ENCODE data around the gene ZBTB4.

Gene ZBTB4

GRCh38 chr17:7502987-7503386 is 23.6 kb upstream of the ZBTB4 start:
- TF ChIP-seq JUND (IDR thresholded peaks at IDR 0.05; ENCODE audit: low read depth): no peak
- in situ Hi-C loops (cut with HindIII; ENCODE audit: low pct_unique_long_range_greater_than_20kb, low sequenced_read_pairs): no loop called here
- DNase-seq (ENCODE audit: low read depth in 1 of 2, low spot score in 1 of 2): no peak

GRCh38 chr17:7502171-7502847 is 22.9 kb upstream of the ZBTB4 start:
- no peak for TF ChIP-seq JUND (IDR thresholded peaks at IDR 0.05; ENCODE audit: low read depth)
- DNase-seq (ENCODE audit: low read depth in 1 of 2, low spot score in 1 of 2): no peak
- in situ Hi-C loops (cut with HindIII; ENCODE audit: low pct_unique_long_range_greater_than_20kb, low sequenced_read_pairs): no loop called here

GRCh38 chr17:7501729-7502128 is 22.3 kb upstream of the ZBTB4 start:
- TF ChIP-seq JUND (IDR thresholded peaks at IDR 0.05; ENCODE audit: low read depth): no peak
- in situ Hi-C loops (cut with HindIII; ENCODE audit: low pct_unique_long_range_greater_than_20kb, low sequenced_read_pairs): no loop called here
- DNase-seq (ENCODE audit: low read depth in 1 of 2, low spot score in 1 of 2): no peak

GRCh38 chr17:7499161-7499560 is 19.7 kb upstream of the ZBTB4 start:
- no peak for DNase-seq (ENCODE audit: low read depth in 1 of 2, low spot score in 1 of 2)
- in situ Hi-C loops (cut with HindIII; ENCODE audit: low pct_unique_long_range_greater_than_20kb, low sequenced_read_pairs): no loop called here
- no peak for TF ChIP-seq JUND (IDR thresholded peaks at IDR 0.05; ENCODE audit: low read depth)

DNA sequence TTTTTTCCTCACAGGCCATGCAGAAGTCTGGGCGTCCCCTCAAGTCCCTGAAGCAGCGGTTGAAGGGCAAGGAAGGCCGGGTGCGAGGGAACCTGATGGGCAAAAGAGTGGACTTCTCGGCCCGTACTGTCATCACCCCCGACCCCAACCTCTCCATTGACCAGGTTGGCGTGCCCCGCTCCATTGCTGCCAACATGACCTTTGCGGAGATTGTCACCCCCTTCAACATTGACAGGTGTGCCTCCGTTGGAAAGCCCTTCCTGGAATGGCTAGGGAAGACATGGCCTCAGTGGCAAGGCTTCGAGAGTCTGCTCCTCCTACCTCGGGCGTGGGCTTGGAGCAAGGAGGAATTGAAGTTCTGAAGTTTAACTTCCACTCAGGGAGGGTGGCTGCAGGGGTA is 18.2 kb upstream of the ZBTB4 start:
- DNase-seq (ENCODE audit: low read depth in 1 of 2, low spot score in 1 of 2): no peak
- TF ChIP-seq JUND (IDR thresholded peaks at IDR 0.05; ENCODE audit: low read depth): no peak
- in situ Hi-C loops (cut with HindIII; ENCODE audit: low pct_unique_long_range_greater_than_20kb, low sequenced_read_pairs): no loop called here

DNA sequence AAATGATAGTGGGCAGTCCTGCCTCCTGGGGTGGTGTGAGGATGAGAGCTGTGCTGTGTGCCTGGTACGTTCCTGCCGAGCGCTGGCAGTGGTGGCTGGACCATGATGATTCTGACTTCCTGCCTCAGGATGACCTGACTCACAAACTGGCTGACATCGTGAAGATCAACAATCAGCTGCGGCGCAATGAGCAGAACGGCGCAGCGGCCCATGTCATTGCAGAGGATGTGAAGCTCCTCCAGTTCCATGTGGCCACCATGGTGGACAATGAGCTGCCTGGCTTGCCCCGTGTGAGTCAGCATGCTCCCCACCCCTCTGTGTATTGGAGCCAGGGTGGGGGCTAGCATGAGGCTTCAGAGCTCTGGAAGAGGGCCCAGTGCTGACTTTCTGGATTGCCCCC is 17.8 kb upstream of the ZBTB4 start:
- TF ChIP-seq JUND (IDR thresholded peaks at IDR 0.05; ENCODE audit: low read depth): no peak

DNA sequence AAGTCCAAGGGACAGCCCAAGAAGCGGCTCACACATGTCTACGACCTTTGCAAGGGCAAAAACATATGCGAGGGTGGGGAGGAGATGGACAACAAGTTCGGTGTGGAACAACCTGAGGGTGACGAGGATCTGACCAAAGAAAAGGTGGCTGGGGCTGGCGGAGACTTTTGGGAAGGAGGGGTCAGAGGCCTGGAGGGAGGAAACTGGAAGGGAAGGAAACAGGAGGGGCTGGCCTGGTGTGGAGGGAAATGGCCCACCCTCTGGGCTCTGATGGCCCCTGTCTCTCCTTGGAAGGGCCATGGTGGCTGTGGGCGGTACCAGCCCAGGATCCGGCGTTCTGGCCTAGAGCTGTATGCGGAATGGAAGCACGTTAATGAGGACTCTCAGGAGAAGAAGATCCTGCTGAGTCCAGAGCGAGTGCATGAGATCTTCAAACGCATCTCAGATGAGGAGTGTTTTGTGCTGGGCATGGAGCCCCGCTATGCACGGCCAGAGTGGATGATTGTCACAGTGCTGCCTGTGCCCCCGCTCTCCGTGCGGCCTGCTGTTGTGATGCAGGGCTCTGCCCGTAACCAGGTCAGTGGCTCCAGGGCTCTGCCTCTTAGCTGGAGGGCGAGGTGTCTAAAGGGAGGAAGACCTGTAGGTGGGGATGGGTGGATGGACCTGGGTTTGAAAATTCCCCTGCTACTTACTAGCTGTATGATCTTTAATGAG is 17.2 kb upstream of the ZBTB4 start:
- no peak for TF ChIP-seq JUND (IDR thresholded peaks at IDR 0.05; ENCODE audit: low read depth)
- in situ Hi-C loops (cut with HindIII; ENCODE audit: low pct_unique_long_range_greater_than_20kb, low sequenced_read_pairs): no loop called here

More for the DNA sequence above, 17.8 kb upstream of the ZBTB4 start:
- DNase-seq (ENCODE audit: low read depth in 1 of 2, low spot score in 1 of 2): no peak
- in situ Hi-C loops (cut with HindIII; ENCODE audit: low pct_unique_long_range_greater_than_20kb, low sequenced_read_pairs): no loop called here

DNA sequence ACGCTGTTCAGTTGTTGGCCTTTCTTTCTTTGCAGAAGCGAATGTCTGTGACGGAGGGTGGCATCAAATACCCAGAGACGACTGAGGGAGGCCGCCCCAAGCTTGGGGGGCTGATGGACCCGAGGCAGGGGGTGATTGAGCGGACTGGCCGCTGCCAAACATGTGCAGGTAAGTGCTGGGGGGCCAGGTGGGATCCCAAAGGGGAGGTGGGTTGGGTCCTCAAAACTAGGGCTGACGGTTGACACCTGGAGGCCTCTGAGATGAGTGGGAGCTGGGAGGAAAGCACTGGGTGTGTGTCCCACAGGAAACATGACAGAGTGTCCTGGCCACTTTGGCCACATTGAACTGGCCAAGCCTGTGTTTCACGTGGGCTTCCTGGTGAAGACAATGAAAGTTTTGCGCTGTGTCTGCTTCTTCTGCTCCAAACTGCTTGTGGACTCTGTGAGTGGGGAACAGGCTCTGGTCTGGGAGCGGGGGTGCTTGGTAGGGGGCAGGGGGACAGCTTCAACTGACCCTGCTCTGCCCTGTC is 16.5 kb upstream of the ZBTB4 start:
- no peak for TF ChIP-seq JUND (IDR thresholded peaks at IDR 0.05; ENCODE audit: low read depth)
- in situ Hi-C loops (cut with HindIII; ENCODE audit: low pct_unique_long_range_greater_than_20kb, low sequenced_read_pairs): no loop called here
- DNase-seq (ENCODE audit: low read depth in 1 of 2, low spot score in 1 of 2): no peak

More for the DNA sequence above, 17.2 kb upstream of the ZBTB4 start:
- no peak for DNase-seq (ENCODE audit: low read depth in 1 of 2, low spot score in 1 of 2)

DNA sequence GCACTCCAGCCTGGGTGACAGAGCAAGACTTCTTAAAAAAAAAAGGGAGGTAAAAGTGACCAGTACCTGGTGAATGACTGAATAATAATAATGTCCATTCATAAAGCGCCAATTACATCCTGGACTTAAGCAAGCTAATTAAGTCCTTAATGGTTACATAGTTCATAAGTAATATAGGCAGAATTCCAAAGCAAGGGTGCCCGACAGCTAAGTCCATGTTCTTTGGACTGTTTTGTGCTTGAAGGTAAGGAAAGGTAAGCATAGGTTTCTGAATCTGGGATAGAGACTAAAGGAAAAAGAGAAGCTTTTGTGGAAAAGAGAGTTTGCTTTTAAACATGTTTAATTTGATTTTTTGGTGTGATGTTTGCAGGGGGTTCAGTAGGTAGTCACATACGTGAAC is 14.5 kb upstream of the ZBTB4 start:
- in situ Hi-C loops (cut with HindIII; ENCODE audit: low pct_unique_long_range_greater_than_20kb, low sequenced_read_pairs): no loop called here
- TF ChIP-seq JUND (IDR thresholded peaks at IDR 0.05; ENCODE audit: low read depth): no peak

GRCh38 chr17:7491583-7491982 is 12.2 kb upstream of the ZBTB4 start:
- DNase-seq (ENCODE audit: low read depth in 1 of 2, low spot score in 1 of 2): no peak
- no peak for TF ChIP-seq JUND (IDR thresholded peaks at IDR 0.05; ENCODE audit: low read depth)
- in situ Hi-C loops (cut with HindIII; ENCODE audit: low pct_unique_long_range_greater_than_20kb, low sequenced_read_pairs): no loop called here

More for the DNA sequence above, 14.5 kb upstream of the ZBTB4 start:
- DNase-seq (ENCODE audit: low read depth in 1 of 2, low spot score in 1 of 2): no peak

GRCh38 chr17:7490144-7490543 is 10.7 kb upstream of the ZBTB4 start:
- in situ Hi-C loops (cut with HindIII; ENCODE audit: low pct_unique_long_range_greater_than_20kb, low sequenced_read_pairs): no loop called here
- no peak for DNase-seq (ENCODE audit: low read depth in 1 of 2, low spot score in 1 of 2)
- no peak for TF ChIP-seq JUND (IDR thresholded peaks at IDR 0.05; ENCODE audit: low read depth)

- DNase-seq (ENCODE audit: low read depth in 1 of 2, low spot score in 1 of 2): no peak
- in situ Hi-C loops (cut with HindIII; ENCODE audit: low pct_unique_long_range_greater_than_20kb, low sequenced_read_pairs): no loop called here
- TF ChIP-seq JUND (IDR thresholded peaks at IDR 0.05; ENCODE audit: low read depth): no peak
These were observed 6.8 kb upstream of the ZBTB4 start for GRCh38 chr17:7486181-7486580.

- in situ Hi-C loops (cut with HindIII; ENCODE audit: low pct_unique_long_range_greater_than_20kb, low sequenced_read_pairs): no loop called here
- no peak for TF ChIP-seq JUND (IDR thresholded peaks at IDR 0.05; ENCODE audit: low read depth)
- DNase-seq (ENCODE audit: low read depth in 1 of 2, low spot score in 1 of 2): no peak
These were observed 5.5 kb upstream of the ZBTB4 start for GRCh38 chr17:7484919-7485377.
